CD4-positive, alpha-beta T cell treated with Interleukin-15 for 4 hours (primary cell): ENCODE data around the gene NLRP13.

Experiments
- DNase-seq: peaks from one replicate; pipeline ENCODE4 v3.0.0-alpha.2; 2020; ENCODE audit warnings: low spot score

NLRP13 gene

GRCh38 chr19:55902080-55902751 lies 29.9 kb downstream of the NLRP13 start:
- DNase-seq = no peak

- no peak for DNase-seq
Measured at GRCh38 chr19:55901369-55902079, 30.6 kb downstream of the NLRP13 start.

- no peak for DNase-seq
Measured at GRCh38 chr19:55898911-55899310, 33.2 kb downstream of the NLRP13 start.

- DNase-seq = no peak
Measured at GRCh38 chr19:55882626-55883025, 49.5 kb downstream of the NLRP13 start.

- no peak for DNase-seq
Measured at GRCh38 chr19:55877211-55877610, 54.9 kb downstream of the NLRP13 start.

GRCh38 chr19:55870736-55871135 lies 61.4 kb downstream of the NLRP13 start:
- DNase-seq = no peak

DNA sequence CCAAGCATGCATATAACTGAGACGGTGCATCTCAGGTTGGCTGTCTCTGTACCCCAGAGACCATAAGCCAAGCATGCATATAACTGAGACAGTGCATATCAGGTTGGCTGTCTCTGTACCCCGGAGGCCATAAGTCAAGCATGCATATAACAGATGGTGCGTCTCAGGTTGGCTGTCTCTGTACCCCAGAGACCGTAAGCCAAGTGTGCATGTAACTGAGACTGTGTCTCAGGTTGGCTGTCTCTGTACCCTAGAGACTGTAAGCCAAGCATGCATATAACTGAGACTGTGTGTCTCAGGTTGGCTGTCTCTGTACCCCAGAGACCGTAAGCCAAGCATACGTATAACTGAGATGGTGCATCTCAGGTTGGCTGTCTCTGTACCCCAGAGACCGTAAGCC lies 65.0 kb downstream of the NLRP13 start:
- no peak for DNase-seq

DNA sequence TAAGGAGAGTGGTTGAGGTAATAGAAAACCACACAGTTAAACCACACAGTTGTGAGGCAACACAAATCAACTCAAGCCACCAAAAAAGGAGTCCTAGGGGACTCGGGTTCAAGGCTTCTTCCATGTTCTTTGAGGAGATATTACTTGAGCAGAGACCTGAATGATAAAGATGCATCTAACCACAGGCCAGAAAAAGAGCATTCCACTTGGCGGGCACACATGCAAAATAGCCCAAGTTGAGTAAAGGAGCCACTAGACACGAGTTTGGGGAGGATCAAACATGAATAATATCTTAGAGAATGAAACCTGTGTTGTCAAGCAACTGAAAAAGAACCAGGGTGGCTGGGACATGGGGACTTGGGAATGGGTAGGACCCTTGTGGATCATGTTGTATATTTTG lies 65.6 kb downstream of the NLRP13 start:
- DNase-seq = no peak

GRCh38 chr19:55858969-55859368 lies 73.2 kb downstream of the NLRP13 start:
- DNase-seq = no peak

GRCh38 chr19:55858401-55858800 lies 73.7 kb downstream of the NLRP13 start:
- DNase-seq = no peak

DNA sequence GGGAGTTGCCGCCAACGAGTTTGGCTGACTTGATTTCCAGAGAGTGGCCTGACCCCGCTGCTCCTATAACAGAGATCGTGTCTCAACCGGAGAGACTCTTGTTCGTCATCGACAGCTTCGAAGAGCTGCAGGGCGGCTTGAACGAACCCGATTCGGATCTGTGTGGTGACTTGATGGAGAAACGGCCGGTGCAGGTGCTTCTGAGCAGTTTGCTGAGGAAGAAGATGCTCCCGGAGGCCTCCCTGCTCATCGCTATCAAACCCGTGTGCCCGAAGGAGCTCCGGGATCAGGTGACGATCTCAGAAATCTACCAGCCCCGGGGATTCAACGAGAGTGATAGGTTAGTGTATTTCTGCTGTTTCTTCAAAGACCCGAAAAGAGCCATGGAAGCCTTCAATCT lies 74.2 kb downstream of the NLRP13 start:
- no peak for DNase-seq

DNA sequence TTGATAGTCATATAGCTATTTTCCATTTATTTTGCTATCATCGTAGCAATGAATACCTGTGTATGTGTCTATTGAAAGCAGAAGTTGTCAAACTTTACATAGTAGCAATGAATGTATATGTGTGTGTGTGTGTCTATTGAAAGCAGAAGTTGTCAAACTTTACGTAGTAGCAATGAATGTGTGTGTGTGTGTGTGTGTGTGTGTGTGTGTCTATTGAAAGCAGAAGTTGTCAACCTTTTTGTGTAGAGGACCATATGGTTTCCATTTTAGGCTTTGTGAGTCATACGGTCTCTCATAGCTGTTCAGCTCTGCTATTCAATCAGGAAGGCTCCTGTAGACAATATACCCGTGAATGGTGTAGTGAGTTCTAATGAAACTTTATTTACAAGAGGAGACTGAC lies 75.0 kb downstream of the NLRP13 start:
- DNase-seq = no peak

- no peak for DNase-seq
Measured at GRCh38 chr19:55855160-55855559, 77.0 kb downstream of the NLRP13 start.
